CD14-positive monocyte (primary cell): ENCODE results near the gene RSPH10B2. TPM values are rescaled to one million over a fixed set of nuclear protein-coding genes. Genes with fewer than 3 reads are reported as not detected.
"Not testable (repeated sequence)": the region's sequence is repeated elsewhere in the genome, so short reads cannot be mapped to it uniquely, and the experiment has no call there.

ENCODE experiments used
- DNase-seq, 3 donors: peaks; one replicate each; pipeline ENCODE4 v3.0.0-alpha.2; 2011 to 2022
- H2AFZ ChIP-seq: 2 replicates; pipeline ENCODE4 v1.6.0; 2012; ENCODE audit warnings: mild to moderate bottlenecking, low read depth, low read length, inconsistent platforms; ENCODE audit not compliant: insufficient read depth, poor library complexity, severe bottlenecking
- H3K27ac ChIP-seq, 2 donors: 1 replicate in 1 of 2; 2 replicates in 1 of 2; pipeline ENCODE4 v1.5.1; 2012 to 2013; ENCODE audit warnings: low read length in 2 of 2, control low read depth in 1 of 2, inconsistent platforms in 1 of 2, low read depth in 1 of 2, mild to moderate bottlenecking in 1 of 2
- H3K27me3 ChIP-seq, 2 donors: one replicate each; pipeline versions ENCODE4 v1.6.0 to v1.6.1; 2011 to 2013; ENCODE audit warnings: low read length in 2 of 2; ENCODE audit not compliant: control insufficient read depth in 2 of 2, insufficient read depth in 2 of 2
- H3K36me3 ChIP-seq, 2 donors: replicated peaks in 1 of 2; 1 replicate in 1 of 2; 2 replicates in 1 of 2; pipeline versions ENCODE4 v1.5.1 to v1.6.1; 2012 to 2013; ENCODE audit warnings: low read length in 2 of 2, control low read depth in 1 of 2, inconsistent platforms in 1 of 2, mild to moderate bottlenecking in 1 of 2; ENCODE audit not compliant: insufficient read depth in 2 of 2, control insufficient read depth in 1 of 2
- H3K4me1 ChIP-seq, 2 donors: 1 replicate in 1 of 2; 2 replicates in 1 of 2; pipeline versions ENCODE4 v1.5.1 to v1.6.1; 2012 to 2013; ENCODE audit warnings: low read length in 2 of 2, control low read depth in 1 of 2, inconsistent platforms in 1 of 2, mild to moderate bottlenecking in 1 of 2, moderate library complexity in 1 of 2; ENCODE audit not compliant: insufficient read depth in 2 of 2, control insufficient read depth in 1 of 2
- H3K4me2 ChIP-seq: replicated peaks from 2 replicates; pipeline ENCODE3; 2012; ENCODE audit warnings: low read length, moderate library complexity, mild to moderate bottlenecking; ENCODE audit not compliant: poor library complexity, severe bottlenecking; ENCODE audit errors: extremely low read depth
- H3K4me3 ChIP-seq, 3 experiments: fragments of 200-600 bp in 1 of 3; sonication (generic) in 1 of 3; replicated peaks in 1 of 3; 1 replicate in 2 of 3; 2 replicates in 1 of 3; pipeline ENCODE4 v1.5.1; 2011 to 2013; ENCODE audit warnings: low read length in 3 of 3, mild to moderate bottlenecking in 3 of 3, control low read depth in 2 of 3, low read depth in 2 of 3, inconsistent platforms in 1 of 3, moderate library complexity in 1 of 3
- H3K79me2 ChIP-seq: 2 replicates; pipeline ENCODE4 v1.6.0; 2012; ENCODE audit warnings: mild to moderate bottlenecking, control low read depth, inconsistent platforms, low read length, moderate library complexity; ENCODE audit not compliant: insufficient read depth
- H3K9ac ChIP-seq: 2 replicates; pipeline ENCODE4 v1.6.0; 2017; ENCODE audit warnings: low read length, mild to moderate bottlenecking; ENCODE audit not compliant: insufficient read depth, poor library complexity, severe bottlenecking
- H3K9me3 ChIP-seq, 2 donors: replicated peaks in 1 of 2; 1 replicate in 1 of 2; 2 replicates in 1 of 2; pipeline versions ENCODE4 v1.5.1 to v1.6.1; 2012 to 2013; ENCODE audit warnings: low read length in 2 of 2, control low read depth in 1 of 2; ENCODE audit not compliant: control insufficient read depth in 1 of 2, insufficient read depth in 1 of 2
- H4K20me1 ChIP-seq: 2 replicates; pipeline ENCODE4 v1.6.0; 2012; ENCODE audit warnings: mild to moderate bottlenecking, low read length, control low read depth, moderate library complexity; ENCODE audit not compliant: insufficient read depth
- H3K27ac Mint-ChIP-seq, 7 donors: one replicate each; pipeline ENCODE4 v1.8.0; 2020; ENCODE audit warnings: mild to moderate bottlenecking in 7 of 7, mixed read lengths in 7 of 7, moderate library complexity in 6 of 7, inconsistent platforms in 2 of 7
- H3K27me3 Mint-ChIP-seq, 3 donors: one replicate each; pipeline ENCODE4 v1.8.0; 2021 to 2022; ENCODE audit warnings: low read depth in 3 of 3, mild to moderate bottlenecking in 3 of 3, mixed read lengths in 3 of 3, moderate library complexity in 3 of 3, inconsistent platforms in 1 of 3
- H3K36me3 Mint-ChIP-seq, 2 donors: one replicate each; pipeline ENCODE4 v1.8.0; 2020; ENCODE audit warnings: mixed read lengths in 2 of 2, inconsistent platforms in 1 of 2, mild to moderate bottlenecking in 1 of 2
- H3K4me1 Mint-ChIP-seq: one replicate; pipeline ENCODE4 v1.8.0; 2020; ENCODE audit warnings: mild to moderate bottlenecking, mixed read lengths
- H3K4me3 Mint-ChIP-seq, 2 donors: one replicate each; pipeline ENCODE4 v1.8.0; 2020; ENCODE audit warnings: mild to moderate bottlenecking in 2 of 2, mixed read lengths in 2 of 2, moderate library complexity in 1 of 2
- H3K9me3 Mint-ChIP-seq, 7 donors: one replicate each; pipeline ENCODE4 v1.8.0; 2020 to 2022; ENCODE audit warnings: mixed read lengths in 7 of 7, mild to moderate bottlenecking in 6 of 7, moderate library complexity in 6 of 7, inconsistent platforms in 2 of 7
- WGBS: methylation state at CpG from one replicate; pipeline ENCODE4 v1.1.5; 2013; ENCODE audit warnings: missing lambda C conversion rate; ENCODE audit not compliant: insufficient coverage; 5-methylcytosine and 5-hydroxymethylcytosine counted together
- intact Hi-C, 2 donors: fragments of 100-400 bp; cut with micrococcal nuclease; formaldehyde crosslinking; loops; one replicate each; pipeline versions ENCODE4 v1.15.0 to v1.15.1; 2023
- polyA plus RNA-seq, 3 donors: library from polyadenylated mRNA; depleted of rRNA in 1 of 3; unstranded in 2 of 3; stranded (reverse) in 1 of 3; fragments of 300-500 nt in 2 of 3; fragments of >200 nt in 1 of 3; fragmentation: Illumina TruSeq in 2 of 3; gene quantifications; 1 replicate in 2 of 3; 2 replicates in 1 of 3; pipeline ENCODE4 v1.2.3, GENCODE V29; 2012 to 2021

RSPH10B2 gene
- polyA plus RNA-seq, 3 donors: 0.03 TPM; not detected in 2

DNA sequence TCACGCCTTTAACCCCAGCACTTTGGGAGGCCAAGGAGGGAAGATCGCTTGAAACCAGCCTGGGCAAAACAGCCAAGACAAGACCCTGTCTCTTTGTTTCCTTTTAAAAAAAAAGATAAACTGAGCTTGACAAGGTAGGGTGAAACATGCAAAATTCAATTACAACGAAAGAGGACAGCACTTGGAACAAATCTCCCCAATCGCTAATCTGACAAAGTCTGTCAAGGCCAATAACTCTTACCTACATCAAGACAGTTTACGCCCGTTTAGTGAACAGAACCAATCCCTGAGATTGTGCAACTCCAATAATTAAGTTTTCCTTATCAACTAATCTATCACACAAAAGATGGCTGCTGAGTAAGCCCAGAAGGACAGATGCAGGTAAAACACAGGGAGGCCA lies 67.7 kb downstream of the RSPH10B2 start:
- intact Hi-C loops, H2AFZ ChIP-seq, H3K4me3 ChIP-seq, H3K9me3 ChIP-seq, H4K20me1 ChIP-seq, H3K4me1 Mint-ChIP-seq, H3K9ac ChIP-seq, H3K27me3 ChIP-seq, H3K27ac Mint-ChIP-seq, H3K4me1 ChIP-seq, H3K4me2 ChIP-seq, H3K4me3 Mint-ChIP-seq, DNase-seq, H3K27me3 Mint-ChIP-seq, H3K27ac ChIP-seq, H3K9me3 Mint-ChIP-seq: not testable (repeated sequence)
- peaks cover 31 to 54% of the 10 kb centered on the region in 2 donors for H3K36me3 Mint-ChIP-seq
- peaks cover 32 to 63% of the 10 kb centered on the region in 2 donors for H3K36me3 ChIP-seq
- WGBS: no CpG with 5 or more reads among the region's 6 CpGs
- peaks cover 15% of the 10 kb centered on the region for H3K79me2 ChIP-seq

DNA sequence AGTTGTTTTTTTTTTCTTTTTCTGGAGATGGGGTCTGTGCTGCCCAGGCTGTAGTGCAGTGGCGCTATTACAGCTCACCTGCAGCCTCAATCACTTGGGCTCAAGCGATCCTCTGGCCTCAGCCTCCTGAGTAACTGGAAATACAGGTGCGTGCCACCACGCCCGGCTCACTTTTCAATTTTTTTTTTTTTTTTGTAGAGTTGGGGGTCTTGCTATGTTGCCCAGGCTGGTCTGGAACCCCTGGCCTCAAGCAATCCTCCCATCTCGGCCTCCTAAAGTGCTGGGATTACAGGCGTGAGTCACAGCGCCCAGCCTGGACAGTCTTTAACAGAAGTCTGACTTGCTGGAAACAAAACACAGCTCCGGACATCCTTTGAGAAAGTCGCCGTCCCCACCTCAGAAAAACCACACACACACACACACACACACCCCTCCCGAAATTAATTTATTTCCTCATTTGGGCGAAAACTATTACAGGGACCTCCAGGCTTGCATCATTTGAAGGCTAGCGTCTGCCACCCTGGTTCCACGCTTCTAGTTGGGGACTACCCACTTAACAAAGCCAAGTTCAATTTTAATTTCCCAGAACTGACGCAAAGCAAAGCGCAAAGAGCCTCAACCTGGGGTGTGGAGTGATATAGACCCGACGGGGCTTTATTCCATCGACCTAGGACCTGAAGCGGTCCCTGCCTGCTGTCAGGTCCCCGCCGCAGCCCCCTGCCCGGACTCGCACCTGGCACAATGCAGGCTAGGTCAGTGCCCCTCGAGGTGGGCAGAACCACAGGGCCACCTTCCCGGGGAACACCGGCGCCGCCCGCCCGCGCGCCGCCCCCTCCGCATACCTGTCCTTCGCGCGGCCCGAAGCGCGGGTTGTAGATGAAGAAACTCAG lies 71.6 kb downstream of the RSPH10B2 start:
- Histone ChIP-seq H3K27ac (peak overlapping the region in 1 of 2 donors; percentile 70), H3K4me3 (peak overlapping the region; percentile 17 to 72 (median 20)), H2AFZ (peak overlapping the region; percentile 80), H3K36me3 (peaks cover 12 to 27% of the 10 kb centered on the region in 2 donors), H3K79me2 (peaks cover 15% of the 10 kb centered on the region), H3K9ac (peak overlapping the region; percentile 60)
- H3K27me3 ChIP-seq, H3K9me3 ChIP-seq, H3K9me3 Mint-ChIP-seq, H3K4me2 ChIP-seq, intact Hi-C loops, DNase-seq, H3K4me1 Mint-ChIP-seq, H3K4me1 ChIP-seq, H4K20me1 ChIP-seq: not testable (repeated sequence)
- Mint-ChIP-seq H3K4me3 (peak overlapping the region; percentile 42 to 62), H3K27ac (peak overlapping the region in 5 of 7 donors; percentile 58 to 92 (median 84)), H3K36me3 (peaks cover 14 to 26% of the 10 kb centered on the region in 2 donors), H3K27me3 (peaks cover 8 to 21% (median 14%) of the 10 kb centered on the region in 3 donors)
- no CpG with 5 or more reads among the region's 42 CpGs for WGBS

DNA sequence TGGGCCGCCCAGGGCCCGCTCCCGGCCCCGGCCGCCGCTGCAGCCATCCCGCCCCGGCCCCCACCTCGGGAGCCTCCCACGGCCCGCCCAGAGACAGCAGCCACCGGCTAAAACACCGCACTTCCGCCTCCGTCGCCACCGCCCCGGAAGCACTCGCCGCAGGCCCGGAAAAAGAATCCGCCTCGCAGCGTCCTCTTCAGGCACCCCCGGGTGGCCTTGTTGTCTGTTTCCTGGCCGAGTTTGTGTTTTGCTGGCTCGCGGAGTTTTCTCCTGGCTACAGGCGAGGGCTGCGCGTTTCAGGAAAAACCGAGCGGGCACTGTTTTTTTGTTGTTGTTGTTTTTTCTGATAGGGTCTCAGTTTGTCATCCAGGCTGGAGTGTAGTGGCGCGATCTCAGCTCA lies 72.2 kb downstream of the RSPH10B2 start, which contains the start of gene CCZ1B:
TSS of gene CCZ1B (minus strand) at position 125 of the 400 bp plus-strand sequence. CDS start at position 47, 78 bp downstream.
- WGBS: 3% methylated on average over 19 of the region's 35 CpGs
- H3K79me2 ChIP-seq: peaks cover 15% of the 10 kb centered on the region
- H4K20me1 ChIP-seq, H3K27me3 ChIP-seq, H3K4me1 Mint-ChIP-seq, intact Hi-C loops, H3K9me3 ChIP-seq, H3K9me3 Mint-ChIP-seq, H3K4me2 ChIP-seq, H3K4me1 ChIP-seq: not testable (repeated sequence)
- Mint-ChIP-seq H3K27ac (peak within 1 kb of the TSS; percentile 87 to 97 (median 93)), H3K27me3 (peaks cover 13 to 26% (median 19%) of the 10 kb centered on the region in 3 donors), H3K4me3 (peak within 1 kb of the TSS; percentile 92 to 99), H3K36me3 (peaks cover 10 to 21% of the 10 kb centered on the region in 2 donors)
- H3K27ac ChIP-seq: peak within 1 kb of the TSS; percentile 53 to 70
- peak within 1 kb of the TSS; percentile 52 to 72 (median 53) for H3K4me3 ChIP-seq
- peak within 1 kb of the TSS; percentile 60 for H3K9ac ChIP-seq
- H3K36me3 ChIP-seq: peaks cover 9 to 25% of the 10 kb centered on the region in 2 donors
- peak within 1 kb of the TSS; percentile 80 for H2AFZ ChIP-seq
- peak; percentile 71 to 81 (median 76) for DNase-seq

DNA sequence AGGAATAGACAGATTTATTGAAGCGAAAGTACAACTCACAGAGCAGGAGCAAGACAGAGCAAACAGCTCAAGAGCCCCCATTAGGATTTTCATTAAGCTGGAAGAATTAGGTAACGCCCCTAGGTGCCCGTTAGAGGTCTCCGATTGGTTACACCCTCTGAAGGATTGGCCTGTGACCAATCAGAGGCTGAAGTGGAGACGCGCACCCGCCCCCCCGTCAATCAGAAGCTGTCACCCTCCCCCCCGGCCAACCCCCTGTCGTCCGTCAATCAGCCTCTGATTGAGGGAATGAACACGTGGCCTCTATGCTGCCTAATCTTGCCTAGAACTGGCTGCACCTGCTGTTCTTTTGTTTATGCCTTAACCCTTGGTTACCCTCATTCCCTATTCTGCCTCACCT lies 73.3 kb downstream of the RSPH10B2 start:
- not testable (repeated sequence) for H3K9me3 ChIP-seq

More for the DNA sequence above, 73.3 kb downstream of the RSPH10B2 start:
- intact Hi-C loops, H2AFZ ChIP-seq, DNase-seq, H3K4me1 Mint-ChIP-seq, H3K27ac Mint-ChIP-seq, H4K20me1 ChIP-seq, H3K4me3 ChIP-seq, H3K4me1 ChIP-seq, H3K27ac ChIP-seq, H3K27me3 ChIP-seq, H3K4me3 Mint-ChIP-seq, H3K9ac ChIP-seq, H3K9me3 Mint-ChIP-seq, H3K4me2 ChIP-seq: not testable (repeated sequence)
- no CpG with 5 or more reads among the region's 12 CpGs for WGBS
- H3K36me3 Mint-ChIP-seq: peaks cover 4 to 11% of the 10 kb centered on the region in 2 donors
- Histone ChIP-seq H3K36me3 (peaks cover 3 to 15% of the 10 kb centered on the region in 2 donors), H3K79me2 (peaks cover 15% of the 10 kb centered on the region)
- peaks cover 13 to 32% (median 22%) of the 10 kb centered on the region in 3 donors for H3K27me3 Mint-ChIP-seq
